ENCODE data around the gene RARRES1.

- TF ChIP-seq POLR2A (IDR thresholded peaks at IDR 0.05; ENCODE audit: low read length), result no peak
- TF ChIP-seq, protein P1, sequence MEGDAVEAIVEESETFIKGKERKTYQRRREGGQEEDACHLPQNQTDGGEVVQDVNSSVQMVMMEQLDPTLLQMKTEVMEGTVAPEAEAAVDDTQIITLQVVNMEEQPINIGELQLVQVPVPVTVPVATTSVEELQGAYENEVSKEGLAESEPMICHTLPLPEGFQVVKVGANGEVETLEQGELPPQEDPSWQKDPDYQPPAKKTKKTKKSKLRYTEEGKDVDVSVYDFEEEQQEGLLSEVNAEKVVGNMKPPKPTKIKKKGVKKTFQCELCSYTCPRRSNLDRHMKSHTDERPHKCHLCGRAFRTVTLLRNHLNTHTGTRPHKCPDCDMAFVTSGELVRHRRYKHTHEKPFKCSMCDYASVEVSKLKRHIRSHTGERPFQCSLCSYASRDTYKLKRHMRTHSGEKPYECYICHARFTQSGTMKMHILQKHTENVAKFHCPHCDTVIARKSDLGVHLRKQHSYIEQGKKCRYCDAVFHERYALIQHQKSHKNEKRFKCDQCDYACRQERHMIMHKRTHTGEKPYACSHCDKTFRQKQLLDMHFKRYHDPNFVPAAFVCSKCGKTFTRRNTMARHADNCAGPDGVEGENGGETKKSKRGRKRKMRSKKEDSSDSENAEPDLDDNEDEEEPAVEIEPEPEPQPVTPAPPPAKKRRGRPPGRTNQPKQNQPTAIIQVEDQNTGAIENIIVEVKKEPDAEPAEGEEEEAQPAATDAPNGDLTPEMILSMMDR (IDR thresholded peaks at IDR 0.05), result no peak
- no peak for TF ChIP-seq ZNF302 (CRISPR knock-in tag; IDR thresholded peaks at IDR 0.05)
- no peak for TF ChIP-seq E2F6 (IDR thresholded peaks at IDR 0.05; ENCODE audit: borderline replicate concordance, low read depth)
Measured at GRCh38 chr3:158765518-158766205, 33.4 kb upstream of the RARRES1 start.
